Measurements from ENCODE around the gene TMPRSS4.

The TMPRSS4 gene

DNA sequence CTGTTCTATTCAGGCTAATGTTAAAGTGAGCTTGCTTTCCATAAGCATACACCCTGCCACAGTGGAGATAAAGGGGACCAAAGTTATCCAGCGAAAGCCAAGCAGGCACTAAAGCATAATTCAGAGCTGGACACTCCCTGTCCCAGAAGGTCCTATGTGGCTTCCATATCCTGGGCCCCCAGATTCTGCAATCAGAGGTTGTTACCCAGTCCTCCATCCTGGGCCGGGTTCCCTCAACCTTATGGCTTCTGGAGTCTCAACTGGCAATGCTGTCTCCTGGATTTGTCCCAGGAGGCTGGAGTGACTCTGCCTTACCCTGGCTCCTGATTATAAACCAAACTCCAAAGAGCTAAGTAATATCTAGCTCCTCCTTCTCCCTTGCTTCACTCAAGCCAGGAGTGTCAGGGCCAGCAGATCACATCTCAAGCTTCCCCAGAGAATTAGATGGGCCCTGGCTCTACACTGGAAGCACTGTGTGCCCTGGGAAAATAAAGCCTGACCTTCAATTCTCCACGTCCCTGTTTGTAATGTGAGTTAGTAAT lies 23.9 kb downstream of the TMPRSS4 start:
- H3K27ac Mint-ChIP-seq = no peak overlapping the region
- H3K4me3 Mint-ChIP-seq = no peak overlapping the region
- H3K27me3 Mint-ChIP-seq = peaks cover 2% of the 10 kb centered on the region
- H3K36me3 Mint-ChIP-seq (ENCODE audit: low read depth) = no peaks in the 10 kb centered on the region
- H3K9me3 Mint-ChIP-seq = no peaks in the 10 kb centered on the region
- H3K4me1 Mint-ChIP-seq (ENCODE audit: low read depth) = no peaks in the 10 kb centered on the region

DNA sequence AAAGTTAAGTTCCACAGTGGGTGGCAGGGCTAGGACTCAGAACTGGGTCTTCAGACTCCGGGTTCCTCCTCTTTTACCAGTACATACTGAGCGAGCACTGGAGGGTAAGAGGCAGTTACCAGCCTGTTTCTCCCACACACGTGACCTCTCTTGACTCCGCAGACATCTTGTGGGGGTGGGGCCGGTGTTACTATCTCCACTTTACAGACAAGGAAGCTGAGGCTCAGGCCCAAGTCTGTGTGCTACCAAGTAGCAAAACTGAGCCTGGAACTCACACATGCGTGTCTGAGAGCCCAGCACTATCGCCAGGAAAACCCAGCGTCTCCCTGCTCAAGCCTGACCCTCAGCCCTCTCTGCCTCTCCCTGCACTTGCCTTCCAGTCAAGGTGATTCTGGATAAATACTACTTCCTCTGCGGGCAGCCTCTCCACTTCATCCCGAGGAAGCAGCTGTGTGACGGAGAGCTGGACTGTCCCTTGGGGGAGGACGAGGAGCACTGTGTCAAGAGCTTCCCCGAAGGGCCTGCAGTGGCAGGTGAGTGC lies 25.9 kb downstream of the TMPRSS4 start:
- H3K4me1 Mint-ChIP-seq (ENCODE audit: low read depth) = no peaks in the 10 kb centered on the region
- peaks cover 2% of the 10 kb centered on the region for H3K27me3 Mint-ChIP-seq
- H3K36me3 Mint-ChIP-seq (ENCODE audit: low read depth) = no peaks in the 10 kb centered on the region
- H3K9me3 Mint-ChIP-seq = no peaks in the 10 kb centered on the region
- H3K4me3 Mint-ChIP-seq = no peak overlapping the region
- no peak overlapping the region for H3K27ac Mint-ChIP-seq

DNA sequence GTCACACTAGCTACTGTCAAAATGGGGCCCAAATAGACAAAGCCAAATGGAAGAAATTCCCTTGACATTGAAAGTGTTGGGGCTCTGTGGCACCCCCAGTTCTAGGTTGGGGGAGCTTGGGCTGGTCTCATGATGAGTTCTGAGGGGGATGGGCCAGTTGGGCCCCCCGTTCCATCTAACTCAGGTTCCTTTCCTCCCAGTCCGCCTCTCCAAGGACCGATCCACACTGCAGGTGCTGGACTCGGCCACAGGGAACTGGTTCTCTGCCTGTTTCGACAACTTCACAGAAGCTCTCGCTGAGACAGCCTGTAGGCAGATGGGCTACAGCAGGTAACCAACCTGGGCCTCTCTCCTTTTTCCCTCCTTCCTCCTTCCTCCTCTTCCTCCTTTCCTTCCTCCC lies 27.6 kb downstream of the TMPRSS4 start:
- Mint-ChIP-seq H3K4me1 (ENCODE audit: low read depth) (no peaks in the 10 kb centered on the region), H3K27me3 (peaks cover 2% of the 10 kb centered on the region), H3K9me3 (no peaks in the 10 kb centered on the region), H3K27ac (no peak overlapping the region), H3K36me3 (ENCODE audit: low read depth) (no peaks in the 10 kb centered on the region), H3K4me3 (no peak overlapping the region)

DNA sequence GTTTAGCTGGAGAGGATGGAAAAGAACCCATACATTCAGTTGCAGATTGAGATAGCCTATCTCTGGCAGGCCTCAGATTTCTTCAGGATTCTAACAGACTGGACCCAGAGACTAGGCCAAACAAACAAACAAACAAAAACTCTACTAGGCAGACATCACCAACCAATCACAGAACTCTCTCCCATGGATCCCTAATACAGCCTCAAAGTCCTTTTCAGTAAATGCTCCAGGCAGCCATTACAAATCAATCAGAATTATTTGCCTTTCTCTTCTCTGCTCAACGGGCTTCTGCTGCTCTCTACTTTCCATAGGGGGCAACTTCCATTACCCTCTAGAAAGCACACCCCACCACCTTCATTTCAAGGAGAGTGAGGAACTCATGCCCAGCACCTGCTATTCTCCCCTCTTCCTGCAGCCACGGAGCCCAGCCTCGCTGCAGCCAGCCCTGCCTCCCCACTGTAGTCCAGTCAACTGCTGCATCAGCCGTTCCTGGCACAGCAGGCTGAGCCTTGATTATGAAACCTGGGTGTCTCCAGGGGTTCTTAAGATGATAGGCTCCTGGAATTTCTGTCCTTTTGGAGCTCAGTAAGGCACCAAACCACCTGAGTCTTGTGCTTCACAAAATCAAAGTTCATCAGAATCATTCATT lies 28.9 kb downstream of the TMPRSS4 start:
- Mint-ChIP-seq H3K9me3 (no peaks in the 10 kb centered on the region), H3K4me1 (ENCODE audit: low read depth) (no peaks in the 10 kb centered on the region), H3K4me3 (no peak overlapping the region), H3K27ac (no peak overlapping the region), H3K27me3 (peaks cover 2% of the 10 kb centered on the region), H3K36me3 (ENCODE audit: low read depth) (no peaks in the 10 kb centered on the region)

DNA sequence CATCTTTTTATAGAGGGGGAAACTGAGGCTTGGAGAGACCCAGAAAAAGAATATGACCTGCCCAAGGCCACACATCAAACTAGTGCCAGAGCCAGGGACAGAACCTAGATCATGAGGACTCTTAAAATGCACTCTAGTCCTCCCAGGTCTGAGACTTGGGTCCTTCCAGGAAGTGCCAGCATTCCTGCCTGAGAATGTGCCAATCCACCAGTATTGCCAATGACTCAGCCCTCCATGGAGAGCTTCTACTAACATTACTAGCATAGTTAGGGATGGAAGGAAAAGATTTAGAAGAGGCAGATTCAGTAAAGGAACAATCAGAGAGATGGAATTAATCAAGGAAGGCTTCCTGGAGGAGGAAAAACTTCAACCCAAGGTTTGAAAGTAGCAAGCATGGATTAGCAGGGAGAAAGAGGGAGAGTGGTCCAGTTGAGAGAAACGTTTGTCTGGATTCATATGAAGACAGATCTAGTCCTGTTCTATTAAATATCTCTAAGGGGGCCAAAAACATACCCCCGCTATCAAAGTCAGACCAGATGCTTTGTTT lies 30.0 kb downstream of the TMPRSS4 start:
- Mint-ChIP-seq H3K27ac (no peak overlapping the region), H3K4me3 (no peak overlapping the region), H3K27me3 (no peaks in the 10 kb centered on the region), H3K4me1 (ENCODE audit: low read depth) (no peaks in the 10 kb centered on the region), H3K36me3 (ENCODE audit: low read depth) (no peaks in the 10 kb centered on the region), H3K9me3 (no peaks in the 10 kb centered on the region)

DNA sequence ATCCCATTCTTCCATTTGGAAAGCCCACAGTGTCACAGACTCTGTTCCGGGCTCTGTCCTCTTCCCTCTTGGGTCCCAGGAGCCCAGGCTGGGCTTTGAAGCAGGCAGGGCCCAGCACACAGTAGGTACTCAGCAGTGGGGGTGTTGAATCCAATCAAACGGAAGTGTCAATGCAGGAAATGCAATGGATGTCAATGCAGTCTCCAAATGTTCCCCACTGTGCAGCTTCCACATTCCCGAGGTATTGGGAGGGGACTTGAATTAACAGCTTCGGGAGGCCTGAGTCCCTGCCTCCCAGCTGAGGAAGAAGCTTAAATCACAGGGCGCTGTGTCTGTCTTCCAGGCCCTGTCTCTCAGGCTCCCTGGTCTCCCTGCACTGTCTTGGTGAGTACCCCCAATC lies 31.6 kb downstream of the TMPRSS4 start:
- Mint-ChIP-seq H3K4me3 (no peak overlapping the region), H3K9me3 (no peaks in the 10 kb centered on the region), H3K27me3 (no peaks in the 10 kb centered on the region), H3K4me1 (ENCODE audit: low read depth) (no peaks in the 10 kb centered on the region), H3K36me3 (ENCODE audit: low read depth) (no peaks in the 10 kb centered on the region), H3K27ac (no peak overlapping the region)

DNA sequence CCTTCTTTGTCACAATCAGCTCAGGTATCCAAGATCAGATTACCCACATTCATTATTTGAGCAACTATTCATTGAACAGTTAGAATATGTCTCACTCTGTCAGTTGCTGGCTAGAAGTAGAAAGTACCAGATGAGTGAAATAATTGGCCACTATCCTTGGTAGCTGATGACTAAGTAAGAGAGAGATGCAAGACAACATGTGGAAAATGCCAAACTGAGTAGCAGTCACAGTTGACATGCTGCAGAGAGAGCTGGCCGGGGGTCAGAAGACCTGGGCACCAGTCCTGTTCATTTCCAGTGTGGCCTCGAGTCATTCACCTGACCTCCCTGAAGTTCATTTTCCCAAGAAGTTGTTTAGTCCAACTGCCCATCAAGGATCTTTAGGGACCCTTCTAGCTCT lies 32.4 kb downstream of the TMPRSS4 start:
- no peaks in the 10 kb centered on the region for H3K36me3 Mint-ChIP-seq (ENCODE audit: low read depth)

DNA sequence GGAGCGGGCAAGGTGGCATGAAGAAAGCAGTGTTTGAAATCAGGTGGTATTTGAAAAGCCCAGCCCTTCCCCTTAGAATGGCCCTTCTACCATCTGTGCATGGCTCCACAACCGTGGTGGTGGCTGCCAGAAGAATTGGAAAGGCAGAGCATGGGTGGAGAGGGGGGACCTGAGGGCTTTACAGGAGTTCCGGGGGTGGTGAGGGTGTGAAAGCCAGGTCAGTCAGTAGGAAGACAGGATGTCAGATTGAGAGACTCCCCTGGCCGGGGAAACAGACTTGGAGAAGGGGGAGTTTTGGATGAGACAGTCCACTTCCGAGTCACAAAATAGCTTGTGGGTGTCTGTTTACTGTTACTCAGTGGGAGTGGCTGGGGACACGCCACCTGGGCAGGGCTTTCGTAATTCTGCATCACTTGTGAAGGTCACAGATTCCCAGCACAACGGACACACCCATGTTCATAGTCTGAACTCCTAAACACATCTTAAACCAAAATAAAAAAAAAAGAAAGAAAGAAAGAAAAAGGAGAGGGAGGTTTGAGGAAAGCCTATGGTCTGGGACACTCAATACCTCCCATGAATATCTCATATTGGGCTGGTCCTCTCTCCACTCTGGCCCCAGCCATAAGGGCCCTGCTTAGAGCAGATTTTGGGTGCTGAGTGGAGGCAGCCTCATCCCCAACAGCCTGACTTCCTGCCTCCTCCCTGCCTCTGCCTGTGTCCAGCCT lies 34.3 kb downstream of the TMPRSS4 start:
- Mint-ChIP-seq H3K4me1 (ENCODE audit: low read depth) (no peaks in the 10 kb centered on the region), H3K27ac (no peak overlapping the region), H3K9me3 (no peaks in the 10 kb centered on the region), H3K36me3 (ENCODE audit: low read depth) (no peaks in the 10 kb centered on the region), H3K27me3 (peaks cover 4% of the 10 kb centered on the region), H3K4me3 (no peak overlapping the region)

More for the DNA sequence above, 32.4 kb downstream of the TMPRSS4 start:
- Mint-ChIP-seq H3K27ac (no peak overlapping the region), H3K4me3 (no peak overlapping the region), H3K4me1 (ENCODE audit: low read depth) (no peaks in the 10 kb centered on the region), H3K9me3 (no peaks in the 10 kb centered on the region), H3K27me3 (no peaks in the 10 kb centered on the region)

DNA sequence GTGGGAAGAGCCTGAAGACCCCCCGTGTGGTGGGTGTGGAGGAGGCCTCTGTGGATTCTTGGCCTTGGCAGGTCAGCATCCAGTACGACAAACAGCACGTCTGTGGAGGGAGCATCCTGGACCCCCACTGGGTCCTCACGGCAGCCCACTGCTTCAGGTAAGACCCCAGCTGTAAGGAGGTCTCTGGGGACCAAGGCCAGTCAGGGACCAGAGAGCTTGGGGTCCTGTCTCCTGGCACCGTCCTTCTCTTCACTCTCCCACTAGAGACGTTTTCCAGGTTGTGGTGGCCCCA lies 34.8 kb downstream of the TMPRSS4 start:
- peaks cover 4% of the 10 kb centered on the region for H3K27me3 Mint-ChIP-seq
- no peaks in the 10 kb centered on the region for H3K4me1 Mint-ChIP-seq (ENCODE audit: low read depth)
- H3K4me3 Mint-ChIP-seq = no peak overlapping the region
- no peaks in the 10 kb centered on the region for H3K36me3 Mint-ChIP-seq (ENCODE audit: low read depth)
- no peak overlapping the region for H3K27ac Mint-ChIP-seq
- H3K9me3 Mint-ChIP-seq = no peaks in the 10 kb centered on the region

DNA sequence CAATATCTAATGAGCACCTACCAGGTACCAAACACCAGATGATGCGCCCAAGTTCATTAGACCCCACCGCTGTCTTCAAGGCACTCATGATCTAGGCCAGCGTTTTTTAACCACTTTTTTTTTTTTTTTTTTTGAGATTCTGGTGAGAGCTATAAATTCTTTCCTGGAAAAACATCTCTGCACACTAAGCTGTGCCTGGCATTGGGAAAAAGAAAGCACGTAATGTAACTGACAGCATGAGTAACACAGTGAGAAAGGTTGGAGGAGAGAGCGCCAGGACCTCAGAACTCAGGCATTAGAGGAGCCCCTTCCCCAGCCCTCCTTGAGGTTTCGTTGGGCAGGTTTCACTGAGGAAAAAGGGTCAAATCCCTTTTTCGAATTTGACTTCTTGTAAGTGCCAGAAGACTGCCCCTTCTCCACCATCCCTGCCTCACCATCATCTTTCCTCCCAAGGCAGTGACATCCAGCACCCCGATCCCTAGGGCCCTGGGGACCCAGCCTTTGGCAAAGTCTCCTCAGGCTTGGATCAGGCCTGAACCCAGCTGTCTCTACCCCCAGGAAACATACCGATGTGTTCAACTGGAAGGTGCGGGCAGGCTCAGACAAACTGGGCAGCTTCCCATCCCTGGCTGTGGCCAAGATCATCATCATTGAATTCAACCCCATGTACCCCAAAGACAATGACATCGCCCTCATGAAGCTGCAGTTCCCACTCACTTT lies 36.0 kb downstream of the TMPRSS4 start:
- H3K4me1 Mint-ChIP-seq (ENCODE audit: low read depth) = peaks cover 2% of the 10 kb centered on the region
- no peak overlapping the region for H3K27ac Mint-ChIP-seq
- H3K27me3 Mint-ChIP-seq = peaks cover 4% of the 10 kb centered on the region
- no peak overlapping the region for H3K4me3 Mint-ChIP-seq
- H3K9me3 Mint-ChIP-seq = no peaks in the 10 kb centered on the region
- H3K36me3 Mint-ChIP-seq (ENCODE audit: low read depth) = no peaks in the 10 kb centered on the region

DNA sequence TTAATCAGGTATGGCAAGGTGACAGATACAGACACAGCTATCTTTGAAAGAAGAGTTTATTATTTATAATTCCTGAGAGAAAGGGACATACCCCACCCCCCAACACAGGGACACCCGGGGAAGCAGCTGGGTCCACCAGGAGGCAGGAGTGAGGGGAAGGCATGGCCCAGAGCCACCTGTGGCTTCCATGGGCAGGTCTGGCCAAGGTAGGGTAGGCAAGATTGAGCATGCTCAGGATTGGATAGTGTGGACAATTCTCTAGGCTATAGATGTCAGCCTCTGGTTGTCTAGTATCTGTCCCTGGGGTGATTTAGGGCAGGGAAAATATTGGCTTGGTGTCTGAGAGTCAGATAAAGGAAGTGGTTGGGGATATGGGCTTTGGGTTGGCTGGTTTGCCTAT lies 37.4 kb downstream of the TMPRSS4 start:
- H3K27ac Mint-ChIP-seq = no peak overlapping the region
- peaks cover 12% of the 10 kb centered on the region for H3K27me3 Mint-ChIP-seq
- H3K9me3 Mint-ChIP-seq = no peaks in the 10 kb centered on the region
- H3K36me3 Mint-ChIP-seq (ENCODE audit: low read depth) = no peaks in the 10 kb centered on the region
- no peak overlapping the region for H3K4me3 Mint-ChIP-seq
- H3K4me1 Mint-ChIP-seq (ENCODE audit: low read depth) = peaks cover 4% of the 10 kb centered on the region

DNA sequence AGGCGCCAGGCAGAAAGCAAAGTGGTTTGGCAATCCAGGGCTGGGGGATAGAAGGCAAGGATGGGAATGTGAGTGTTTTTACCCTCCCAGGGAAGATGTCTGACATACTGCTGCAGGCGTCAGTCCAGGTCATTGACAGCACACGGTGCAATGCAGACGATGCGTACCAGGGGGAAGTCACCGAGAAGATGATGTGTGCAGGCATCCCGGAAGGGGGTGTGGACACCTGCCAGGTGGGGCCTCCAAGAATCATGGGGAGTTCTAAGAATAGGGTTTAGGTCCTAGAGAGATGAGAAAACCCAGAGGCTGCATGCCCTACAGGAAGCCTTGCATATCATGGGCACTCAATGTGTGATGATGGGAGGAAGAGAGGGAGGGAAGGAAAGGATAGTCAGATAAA lies 38.2 kb downstream of the TMPRSS4 start:
- H3K27ac Mint-ChIP-seq = no peak overlapping the region
- no peak overlapping the region for H3K4me3 Mint-ChIP-seq
- peaks cover 14% of the 10 kb centered on the region for H3K27me3 Mint-ChIP-seq
- H3K9me3 Mint-ChIP-seq = no peaks in the 10 kb centered on the region
- H3K36me3 Mint-ChIP-seq (ENCODE audit: low read depth) = no peaks in the 10 kb centered on the region
- H3K4me1 Mint-ChIP-seq (ENCODE audit: low read depth) = peaks cover 4% of the 10 kb centered on the region

DNA sequence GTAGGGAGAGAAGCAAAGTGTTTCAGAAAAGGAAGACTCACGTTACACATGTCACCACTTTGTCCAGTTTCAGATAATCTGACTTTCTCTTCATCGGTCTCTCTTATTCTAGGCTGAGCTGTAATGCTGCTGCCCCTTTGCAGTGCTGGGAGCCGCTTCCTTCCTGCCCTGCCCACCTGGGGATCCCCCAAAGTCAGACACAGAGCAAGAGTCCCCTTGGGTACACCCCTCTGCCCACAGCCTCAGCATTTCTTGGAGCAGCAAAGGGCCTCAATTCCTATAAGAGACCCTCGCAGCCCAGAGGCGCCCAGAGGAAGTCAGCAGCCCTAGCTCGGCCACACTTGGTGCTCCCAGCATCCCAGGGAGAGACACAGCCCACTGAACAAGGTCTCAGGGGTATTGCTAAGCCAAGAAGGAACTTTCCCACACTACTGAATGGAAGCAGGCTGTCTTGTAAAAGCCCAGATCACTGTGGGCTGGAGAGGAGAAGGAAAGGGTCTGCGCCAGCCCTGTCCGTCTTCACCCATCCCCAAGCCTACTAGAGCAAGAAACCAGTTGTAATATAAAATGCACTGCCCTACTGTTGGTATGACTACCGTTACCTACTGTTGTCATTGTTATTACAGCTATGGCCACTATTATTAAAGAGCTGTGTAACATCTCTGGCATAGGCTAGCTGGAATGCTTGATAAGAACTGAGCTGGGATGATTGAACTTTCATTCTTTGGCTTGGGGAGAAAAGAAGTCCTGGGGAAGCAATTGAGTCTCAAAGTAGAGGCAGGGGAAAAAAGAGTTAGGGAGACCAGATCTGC lies 41.1 kb downstream of the TMPRSS4 start:
- H3K27me3 Mint-ChIP-seq = peaks cover 14% of the 10 kb centered on the region
- no peak overlapping the region for H3K27ac Mint-ChIP-seq
- no peaks in the 10 kb centered on the region for H3K9me3 Mint-ChIP-seq
- no peaks in the 10 kb centered on the region for H3K36me3 Mint-ChIP-seq (ENCODE audit: low read depth)
- H3K4me1 Mint-ChIP-seq (ENCODE audit: low read depth) = peaks cover 4% of the 10 kb centered on the region
- no peak overlapping the region for H3K4me3 Mint-ChIP-seq

DNA sequence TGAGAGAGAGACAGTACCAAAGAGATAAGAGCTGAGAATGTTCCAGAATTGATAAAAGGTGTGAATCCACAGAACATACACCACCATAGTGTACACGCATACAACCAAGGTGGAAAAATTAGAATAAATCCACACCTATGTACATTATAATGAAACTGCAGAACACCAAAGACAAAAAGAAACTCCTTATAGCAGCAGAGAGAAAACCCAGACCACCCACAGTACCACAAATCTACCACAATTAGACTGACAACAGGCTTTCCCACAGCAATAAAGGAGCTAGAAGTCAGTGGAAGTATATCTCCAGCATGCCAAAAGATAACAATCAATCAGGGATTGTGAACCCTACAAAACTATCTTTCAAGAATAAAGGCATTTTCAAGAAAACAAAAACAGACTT lies 43.9 kb downstream of the TMPRSS4 start:
- Mint-ChIP-seq H3K36me3 (ENCODE audit: low read depth) (no peaks in the 10 kb centered on the region), H3K4me1 (ENCODE audit: low read depth) (peaks cover 4% of the 10 kb centered on the region), H3K27ac (no peak overlapping the region), H3K27me3 (peaks cover 10% of the 10 kb centered on the region), H3K9me3 (no peaks in the 10 kb centered on the region), H3K4me3 (no peak overlapping the region)
